Aorta (tissue), 5 donors: ENCODE results near the gene ARPP21. TPM values are rescaled to one million over a fixed set of nuclear protein-coding genes. Genes with fewer than 3 reads are reported as not detected.
"Not testable (repeated sequence)": the region's sequence is repeated elsewhere in the genome, so short reads cannot be mapped to it uniquely, and the experiment has no call there.

Experiments used
- ATAC-seq: fragments of 200-7000 bp; cut with Tn5 transposase; one replicate; pipeline ENCODE4 v1.9.1; 2022; ENCODE audit warnings: moderate library complexity; ENCODE audit not compliant: low FRiP score
- DNase-seq, 2 donors: peaks; one replicate each; pipeline ENCODE4 v3.0.0-alpha.2; 2020
- H3K27ac ChIP-seq, 2 donors: one replicate each; pipeline ENCODE4 v1.5.1; 2013; ENCODE audit warnings: low read length in 2 of 2, mild to moderate bottlenecking in 2 of 2, moderate library complexity in 2 of 2, control low read depth in 1 of 2, inconsistent platforms in 1 of 2, low read depth in 1 of 2
- H3K27me3 ChIP-seq, 2 donors: one replicate each; pipeline ENCODE4 v1.6.1; 2013; ENCODE audit warnings: control low read depth in 1 of 2, low read length in 1 of 2, mild to moderate bottlenecking in 1 of 2, moderate library complexity in 1 of 2; ENCODE audit not compliant: insufficient read depth in 2 of 2, control insufficient read depth in 1 of 2
- H3K36me3 ChIP-seq, 2 donors: one replicate each; pipeline ENCODE4 v1.6.1; 2013; ENCODE audit warnings: control low read depth in 1 of 2, low read length in 1 of 2, mild to moderate bottlenecking in 1 of 2; ENCODE audit not compliant: insufficient read depth in 2 of 2, control insufficient read depth in 1 of 2
- H3K4me1 ChIP-seq, 2 donors: one replicate each; pipeline ENCODE4 v1.6.1; 2013; ENCODE audit warnings: low read length in 2 of 2, control low read depth in 1 of 2, mild to moderate bottlenecking in 1 of 2, moderate library complexity in 1 of 2; ENCODE audit not compliant: insufficient read depth in 2 of 2, control insufficient read depth in 1 of 2
- H3K4me3 ChIP-seq, 2 donors: one replicate each; pipeline ENCODE4 v1.5.1; 2013; ENCODE audit warnings: low read length in 2 of 2, control low read depth in 1 of 2, mild to moderate bottlenecking in 1 of 2
- H3K9me3 ChIP-seq: one replicate; pipeline ENCODE4 v1.6.1; 2013; ENCODE audit warnings: mild to moderate bottlenecking, low read length; ENCODE audit not compliant: control insufficient read depth
- WGBS, 2 donors: extraction: QIAGEN DNeasy Blood & Tissue Kit; methylation state at CpG; one replicate each; pipeline ENCODE4 v1.1.7; 2013; 5-methylcytosine and 5-hydroxymethylcytosine counted together
- intact Hi-C, 2 donors: fragments of 100-400 bp; cut with DNase I; formaldehyde crosslinking; loops; one replicate each; pipeline versions ENCODE4 v1.14.2 to v1.15.0; 2022
- polyA plus RNA-seq, 2 donors: library from polyadenylated mRNA; stranded (reverse); fragments of 200-250 nt; gene quantifications; one replicate each; pipeline ENCODE4 v1.2.3, GENCODE V29; 2013
- total RNA-seq, 2 donors: library from RNA; stranded (reverse); fragmentation: NEBNext Ultra II Directional; extraction: Animal tissue kit (Norgen Biotek cat#: 25700); gene quantifications; one replicate each; pipeline ENCODE4 v1.2.1, GENCODE V29; 2021
- donor health status: healthy with polysubstance abuse.
- donor health status: Bipolar disorder and iron deficiency.
- donor health status: DM: no; HTN: no; CAD: no.
- donor health status: DM: no; HTN: no; CAD: no.
- donor health status: DM: yes; HTN: yes; CAD: no.

Gene ARPP21
- total and polyA plus RNA-seq, 4 donors: 1.8 to 9.5 (median 4.9) TPM

DNA sequence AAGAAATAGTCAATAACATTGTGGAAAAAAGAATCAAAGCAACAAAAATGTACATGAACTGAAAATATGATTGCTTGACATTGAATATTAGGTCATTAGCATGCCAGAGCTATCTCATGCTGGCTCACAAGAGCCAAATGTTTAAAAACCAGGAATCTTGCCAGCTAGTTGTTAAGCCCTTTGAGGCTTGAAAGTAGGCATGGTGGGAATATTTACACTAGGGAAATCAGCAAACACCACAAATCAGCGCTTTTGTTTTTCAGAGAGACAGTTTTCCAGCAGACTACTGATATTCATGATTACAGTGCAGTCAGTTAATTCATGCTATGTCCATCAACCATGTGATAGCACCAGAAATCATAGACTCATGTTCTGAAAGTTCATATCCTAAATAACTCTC lies 144.8 kb downstream of the ARPP21 start:
- H3K4me3 ChIP-seq: no peak overlapping the region
- no peaks in the 10 kb centered on the region for H3K36me3 ChIP-seq
- intact Hi-C loops: no loop called here
- no peak for ATAC-seq
- no peak for DNase-seq
- H3K4me1 ChIP-seq: no peaks in the 10 kb centered on the region
- WGBS, 2 donors: 75 to 82% methylated on average over 1 of the region's 1 CpG
- H3K9me3 ChIP-seq: no peaks in the 10 kb centered on the region
- no peaks in the 10 kb centered on the region for H3K27me3 ChIP-seq
- H3K27ac ChIP-seq: no peak overlapping the region

DNA sequence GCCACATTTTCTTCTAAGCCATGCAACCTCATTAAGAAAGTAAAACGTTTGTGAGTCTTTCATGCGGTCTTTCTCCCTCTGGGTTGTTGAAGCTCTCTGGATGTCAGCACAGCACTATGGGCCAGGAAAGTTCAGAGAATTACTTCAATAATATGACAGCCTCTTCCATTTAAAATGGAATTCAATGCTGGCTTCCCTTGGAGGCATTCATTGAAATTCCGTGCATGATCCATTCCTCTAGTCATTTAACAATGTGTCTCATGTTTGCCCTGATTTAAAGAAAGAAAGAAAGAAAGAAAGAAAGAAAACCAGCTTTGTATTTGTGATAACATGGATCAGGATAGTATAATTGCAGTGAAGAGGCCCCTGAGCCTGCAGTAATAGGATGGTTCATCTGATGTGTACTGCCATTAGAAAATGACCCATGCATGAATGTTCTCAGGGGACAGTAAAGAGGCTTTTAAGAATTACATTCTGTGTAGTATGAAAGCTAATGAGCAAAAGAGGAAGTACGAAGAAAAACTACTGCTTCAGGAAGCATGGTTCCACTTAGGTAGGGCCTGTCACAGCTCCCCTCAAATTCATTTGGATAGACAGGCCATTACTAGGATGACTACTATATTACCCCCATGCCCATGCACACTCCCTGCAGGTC lies 146.0 kb downstream of the ARPP21 start:
- DNase-seq: no peak
- Histone ChIP-seq H3K36me3 (no peaks in the 10 kb centered on the region), H3K27ac (no peak overlapping the region), H3K4me3 (no peak overlapping the region), H3K9me3 (no peaks in the 10 kb centered on the region), H3K4me1 (no peaks in the 10 kb centered on the region), H3K27me3 (no peaks in the 10 kb centered on the region)
- intact Hi-C loops: no loop called here
- 89 to 92% methylated on average over 4 of the region's 4 CpGs for WGBS, 2 donors
- ATAC-seq: no peak

DNA sequence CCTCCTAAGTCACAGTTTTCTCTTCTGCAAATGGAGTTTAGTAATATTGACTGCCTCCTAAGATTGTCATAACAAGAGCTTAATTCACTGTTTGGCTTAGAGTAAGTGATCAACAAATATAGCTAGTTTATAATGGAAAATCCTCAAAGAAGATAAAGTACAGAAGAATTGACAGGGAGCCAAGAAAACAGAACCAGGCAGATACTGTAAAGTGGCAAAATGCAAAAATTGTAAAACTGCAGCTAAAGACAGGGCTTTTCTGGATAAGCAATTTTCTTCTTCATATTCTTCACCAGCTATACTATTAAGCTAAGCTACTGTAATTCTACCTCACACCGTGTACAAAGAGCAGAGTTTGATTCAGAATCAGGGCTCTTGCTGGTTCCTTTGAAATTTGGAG lies 148.6 kb downstream of the ARPP21 start:
- no peaks in the 10 kb centered on the region for H3K27me3 ChIP-seq
- no peaks in the 10 kb centered on the region for H3K4me1 ChIP-seq
- H3K36me3 ChIP-seq: no peaks in the 10 kb centered on the region
- ATAC-seq (no peak), DNase-seq (no peak)
- H3K27ac ChIP-seq: no peak overlapping the region
- no peaks in the 10 kb centered on the region for H3K9me3 ChIP-seq
- intact Hi-C loops: no loop called here
- H3K4me3 ChIP-seq: no peak overlapping the region
- WGBS, 2 donors: 56 to 61% methylated on average over 1 of the region's 1 CpG

DNA sequence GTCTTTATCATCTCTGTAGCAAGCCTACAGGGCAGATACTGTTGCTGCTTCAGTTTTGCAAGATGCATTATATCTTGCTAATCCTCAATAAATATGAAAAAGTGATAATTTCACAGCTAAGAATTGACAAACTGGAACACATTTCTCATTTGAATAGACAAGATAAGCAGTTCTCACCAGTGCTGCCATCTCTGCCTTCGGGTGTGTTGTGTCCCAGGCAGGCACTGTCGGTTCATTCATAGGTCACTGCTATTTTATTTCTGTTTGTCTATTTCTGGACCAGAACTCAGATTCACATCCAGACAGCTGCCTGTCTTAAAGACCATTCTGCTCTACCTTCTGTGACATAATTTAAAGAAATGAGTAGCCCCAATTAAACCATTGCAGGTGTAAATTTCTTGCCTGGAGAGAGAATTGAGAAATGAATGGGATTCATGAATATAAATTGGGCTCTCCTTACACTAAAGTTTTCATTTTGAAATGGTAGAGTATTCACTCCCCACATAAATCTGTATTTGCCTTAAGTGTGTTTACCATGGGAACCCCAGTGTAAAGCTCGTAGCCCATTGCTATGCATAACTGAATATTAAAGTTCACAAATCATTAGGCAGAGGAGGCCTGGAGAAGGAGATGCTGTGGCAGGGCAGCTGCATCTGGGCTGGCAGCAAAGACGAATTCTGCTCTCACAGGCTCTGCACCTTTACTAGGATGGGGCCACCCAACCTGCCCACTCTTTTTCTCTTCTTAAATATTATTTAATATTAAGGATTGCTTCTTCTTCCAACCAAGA lies 149.9 kb downstream of the ARPP21 start:
- Histone ChIP-seq H3K4me1 (no peaks in the 10 kb centered on the region), H3K36me3 (no peaks in the 10 kb centered on the region), H3K9me3 (no peaks in the 10 kb centered on the region), H3K27me3 (no peaks in the 10 kb centered on the region), H3K4me3 (no peak overlapping the region), H3K27ac (no peak overlapping the region)
- WGBS, 2 donors: 91 to 93% methylated on average over 4 of the region's 4 CpGs
- DNase-seq (no peak), ATAC-seq (no peak)
- intact Hi-C loops: no loop called here

DNA sequence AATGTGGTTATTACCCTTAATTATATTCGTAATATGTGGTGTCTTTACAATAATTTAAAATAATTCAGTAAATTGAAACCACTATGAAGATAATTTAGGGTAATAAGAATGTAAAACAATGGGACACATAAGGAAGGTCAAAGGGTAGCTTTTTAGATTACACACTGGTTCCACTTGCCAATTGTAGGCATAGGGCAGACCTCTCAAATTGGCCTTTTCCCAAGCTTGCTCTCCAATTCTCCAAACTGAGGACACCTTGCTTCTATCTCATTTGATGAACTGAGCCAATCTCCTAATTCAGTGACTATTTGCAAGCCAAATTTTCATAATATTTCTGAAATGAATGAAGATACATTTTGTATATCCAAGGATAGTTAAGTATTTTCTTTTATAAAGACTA lies 151.4 kb downstream of the ARPP21 start:
- WGBS, 2 donors: 95 to 96% methylated on average over 1 of the region's 1 CpG
- no peak for ATAC-seq

DNA sequence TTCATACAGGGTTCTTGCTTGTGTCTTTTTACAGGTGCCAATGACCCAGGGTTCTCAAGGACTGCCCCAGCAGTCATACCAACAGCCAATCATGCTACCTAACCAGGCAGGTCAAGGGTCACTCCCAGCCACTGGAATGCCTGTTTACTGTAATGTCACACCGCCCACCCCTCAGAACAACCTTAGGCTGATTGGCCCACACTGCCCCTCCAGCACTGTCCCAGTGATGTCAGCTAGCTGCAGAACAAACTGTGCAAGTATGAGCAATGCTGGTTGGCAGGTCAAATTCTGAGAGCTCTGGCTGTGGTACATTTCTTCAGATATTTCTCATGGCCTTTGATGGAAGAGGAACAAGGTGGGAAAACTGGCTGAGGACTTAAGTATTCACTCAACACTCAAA lies 154.3 kb downstream of the ARPP21 start:
- Histone ChIP-seq H3K36me3 (no peaks in the 10 kb centered on the region), H3K4me3 (no peak overlapping the region), H3K27me3 (no peaks in the 10 kb centered on the region), H3K9me3 (no peaks in the 10 kb centered on the region), H3K27ac (no peak overlapping the region), H3K4me1 (no peaks in the 10 kb centered on the region)
- ATAC-seq (no peak), DNase-seq (no peak)
- WGBS, 2 donors: 93 to 98% methylated on average over 1 of the region's 1 CpG
- intact Hi-C loops: no loop called here

More for the DNA sequence above, 151.4 kb downstream of the ARPP21 start:
- H3K36me3 ChIP-seq: no peaks in the 10 kb centered on the region
- intact Hi-C loops: no loop called here
- H3K4me1 ChIP-seq: no peaks in the 10 kb centered on the region
- H3K27ac ChIP-seq: no peak overlapping the region
- DNase-seq: no peak
- H3K9me3 ChIP-seq: no peaks in the 10 kb centered on the region
- no peak overlapping the region for H3K4me3 ChIP-seq
- no peaks in the 10 kb centered on the region for H3K27me3 ChIP-seq

DNA sequence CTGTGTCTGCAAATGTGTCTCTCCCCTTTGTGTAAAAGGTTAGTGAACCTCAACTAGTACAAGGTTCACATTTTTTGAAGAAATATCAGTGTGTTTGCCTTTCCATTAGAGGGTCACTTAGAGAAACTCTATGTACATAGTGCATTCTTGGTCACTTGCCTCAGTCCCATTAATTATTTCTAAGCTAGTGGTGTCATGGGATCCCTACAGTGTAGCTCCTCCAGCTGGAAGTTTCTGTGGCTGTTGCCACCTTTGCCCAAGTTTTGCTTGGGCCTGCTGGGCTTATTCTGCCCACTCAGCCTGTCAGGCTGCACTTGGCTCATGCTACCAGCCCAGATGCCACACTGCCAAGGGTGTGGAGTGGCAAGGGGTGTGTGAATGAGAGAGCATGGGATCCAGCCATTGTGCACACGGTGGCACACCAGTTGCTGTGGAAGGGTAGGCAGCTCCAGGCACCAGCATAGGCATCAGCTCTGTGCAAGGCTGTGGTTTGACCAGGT lies 161.7 kb downstream of the ARPP21 start:
- DNase-seq (no peak), ATAC-seq (peak; percentile 33)
- intact Hi-C loops: no loop called here
- Histone ChIP-seq H3K9me3 (no peaks in the 10 kb centered on the region), H3K27me3 (no peaks in the 10 kb centered on the region), H3K36me3 (no peaks in the 10 kb centered on the region), H3K27ac (no peak overlapping the region), H3K4me3 (no peak overlapping the region), H3K4me1 (no peaks in the 10 kb centered on the region)
- whole genome bisulfite sequencing, 2 donors: 88 to 89% methylated on average over 1 of the region's 1 CpG

DNA sequence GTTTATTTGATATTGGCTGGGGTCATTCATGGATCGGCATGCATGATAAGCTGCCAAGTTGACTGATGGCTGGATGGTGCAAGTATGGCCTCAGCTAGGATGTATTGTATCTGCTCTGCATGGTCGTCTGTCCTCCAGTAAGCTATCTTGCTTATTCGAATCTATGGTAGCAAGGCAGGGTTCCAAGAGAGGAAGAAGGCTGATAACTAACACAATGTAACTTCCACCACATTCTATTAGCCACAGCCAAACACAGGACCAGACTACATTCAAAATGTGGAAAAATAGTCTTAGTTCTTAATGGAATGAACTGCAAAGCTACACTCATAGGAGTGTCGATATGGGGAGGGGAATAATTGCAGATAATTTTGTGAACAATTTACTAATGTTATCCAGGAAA lies 175.2 kb downstream of the ARPP21 start:
- 55 to 66% methylated on average over 4 of the region's 4 CpGs for WGBS, 2 donors
- H3K27ac ChIP-seq: no peak overlapping the region
- no peak overlapping the region for H3K4me3 ChIP-seq
- no peaks in the 10 kb centered on the region for H3K27me3 ChIP-seq
- no peak for DNase-seq
- no peaks in the 10 kb centered on the region for H3K36me3 ChIP-seq
- no peak for ATAC-seq
- H3K9me3 ChIP-seq: peaks cover 1% of the 10 kb centered on the region
- H3K4me1 ChIP-seq: no peaks in the 10 kb centered on the region
- intact Hi-C loops: no loop called here

DNA sequence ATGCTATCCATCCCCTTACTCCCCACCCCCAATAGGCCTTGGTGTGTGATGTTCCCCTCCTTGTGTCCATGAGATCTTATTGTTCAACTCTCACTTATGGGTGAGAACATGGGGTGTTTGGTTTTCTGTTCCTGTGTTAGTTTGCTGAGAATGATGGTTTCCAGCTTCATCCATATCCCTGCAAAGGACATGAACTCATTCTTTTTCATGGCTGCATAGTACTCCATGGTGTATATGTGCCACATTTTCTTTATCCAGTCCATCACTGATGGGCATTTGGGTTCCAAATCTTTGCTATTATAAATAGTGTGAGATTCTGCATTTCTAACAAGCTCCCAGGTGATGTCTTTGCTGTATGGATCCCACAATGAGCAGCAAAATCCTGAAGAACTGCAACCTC lies 176.5 kb downstream of the ARPP21 start:
- DNase-seq, H3K27ac ChIP-seq, H3K9me3 ChIP-seq, H3K27me3 ChIP-seq, ATAC-seq, H3K4me1 ChIP-seq, intact Hi-C loops, H3K36me3 ChIP-seq, H3K4me3 ChIP-seq: not testable (repeated sequence)
